ENCODE measurements around the gene STARD3. TPM values are rescaled to one million over a fixed set of nuclear protein-coding genes. Genes with fewer than 3 reads are reported as not detected.

The STARD3 gene
- total RNA-seq, 1 experiment from 2014 or later: 55.5 TPM

DNA sequence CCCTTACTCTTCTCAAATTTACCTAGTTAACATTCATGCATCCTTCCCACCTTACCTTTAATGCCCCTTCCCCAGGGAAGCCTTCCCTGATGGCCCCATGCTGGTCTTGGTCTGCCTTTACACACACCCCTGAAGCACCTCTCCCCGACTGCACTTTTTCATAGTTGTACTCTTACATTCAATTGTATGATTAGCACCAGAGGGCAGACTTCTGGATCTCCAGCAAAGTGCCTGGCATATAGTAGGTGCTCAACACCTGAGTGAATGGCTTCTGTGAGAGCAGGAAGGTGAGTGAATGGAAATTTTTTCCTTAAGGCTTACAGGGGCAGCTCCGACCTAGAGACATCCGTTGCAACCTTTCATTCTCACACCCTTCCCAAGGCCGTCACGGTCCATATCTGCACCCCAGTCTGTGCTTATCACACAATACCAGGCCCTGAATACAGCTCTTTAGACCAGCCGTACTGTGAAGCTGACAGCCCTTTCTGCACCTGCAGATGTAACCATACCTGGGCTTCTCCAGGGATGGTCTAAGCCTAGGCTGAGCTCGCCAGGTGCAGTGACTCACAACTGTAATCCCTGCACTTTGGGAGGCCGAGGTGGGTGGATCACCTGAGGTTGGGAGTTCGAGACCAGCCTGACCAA lies 46.5 kb downstream of the STARD3 start:
- no peak overlapping the region for H3K4me3 ChIP-seq (ENCODE audit: low read depth, low read length)
- peaks cover 17% of the 10 kb centered on the region for H3K4me1 ChIP-seq
- H3K27me3 ChIP-seq (replicated peaks; ENCODE audit: control insufficient read depth, insufficient read depth, low read length): no peaks in the 10 kb centered on the region
- H3K9me3 Mint-ChIP-seq (ENCODE audit: unreplicated experiment): no peaks in the 10 kb centered on the region
- TF ChIP-seq, protein P1, sequence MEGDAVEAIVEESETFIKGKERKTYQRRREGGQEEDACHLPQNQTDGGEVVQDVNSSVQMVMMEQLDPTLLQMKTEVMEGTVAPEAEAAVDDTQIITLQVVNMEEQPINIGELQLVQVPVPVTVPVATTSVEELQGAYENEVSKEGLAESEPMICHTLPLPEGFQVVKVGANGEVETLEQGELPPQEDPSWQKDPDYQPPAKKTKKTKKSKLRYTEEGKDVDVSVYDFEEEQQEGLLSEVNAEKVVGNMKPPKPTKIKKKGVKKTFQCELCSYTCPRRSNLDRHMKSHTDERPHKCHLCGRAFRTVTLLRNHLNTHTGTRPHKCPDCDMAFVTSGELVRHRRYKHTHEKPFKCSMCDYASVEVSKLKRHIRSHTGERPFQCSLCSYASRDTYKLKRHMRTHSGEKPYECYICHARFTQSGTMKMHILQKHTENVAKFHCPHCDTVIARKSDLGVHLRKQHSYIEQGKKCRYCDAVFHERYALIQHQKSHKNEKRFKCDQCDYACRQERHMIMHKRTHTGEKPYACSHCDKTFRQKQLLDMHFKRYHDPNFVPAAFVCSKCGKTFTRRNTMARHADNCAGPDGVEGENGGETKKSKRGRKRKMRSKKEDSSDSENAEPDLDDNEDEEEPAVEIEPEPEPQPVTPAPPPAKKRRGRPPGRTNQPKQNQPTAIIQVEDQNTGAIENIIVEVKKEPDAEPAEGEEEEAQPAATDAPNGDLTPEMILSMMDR (IDR thresholded peaks at IDR 0.05; ENCODE audit: insufficient read depth in 1 of 2, low read depth in 1 of 2, low read length in 1 of 2, severe bottlenecking in 1 of 2, unreplicated experiment in 1 of 2): no peak
- peaks cover 18% of the 10 kb centered on the region for H3K4me1 Mint-ChIP-seq (ENCODE audit: low read depth, unreplicated experiment)
- H3K27ac Mint-ChIP-seq (ENCODE audit: unreplicated experiment): no peak overlapping the region
- H3K36me3 Mint-ChIP-seq (ENCODE audit: insufficient read depth, unreplicated experiment): peaks cover 8% of the 10 kb centered on the region
- no peaks in the 10 kb centered on the region for H3K36me3 ChIP-seq (ENCODE audit: control insufficient read depth, insufficient read depth, low read length)
- CTCF ChIA-PET: no interaction called here
- intact Hi-C loops (cut with micrococcal nuclease; ENCODE audit: unreplicated experiment): no loop called here
- DNase-seq: no peak
- no peaks in the 10 kb centered on the region for H3K9me3 ChIP-seq
- no TSS peak for BruUV-seq (replicated peaks)
- H3K4me3 Mint-ChIP-seq (ENCODE audit: unreplicated experiment): no peak overlapping the region
- no peaks in the 10 kb centered on the region for H3K27me3 Mint-ChIP-seq (ENCODE audit: insufficient read depth, unreplicated experiment)
- POLR2A ChIA-PET: no interaction called here

DNA sequence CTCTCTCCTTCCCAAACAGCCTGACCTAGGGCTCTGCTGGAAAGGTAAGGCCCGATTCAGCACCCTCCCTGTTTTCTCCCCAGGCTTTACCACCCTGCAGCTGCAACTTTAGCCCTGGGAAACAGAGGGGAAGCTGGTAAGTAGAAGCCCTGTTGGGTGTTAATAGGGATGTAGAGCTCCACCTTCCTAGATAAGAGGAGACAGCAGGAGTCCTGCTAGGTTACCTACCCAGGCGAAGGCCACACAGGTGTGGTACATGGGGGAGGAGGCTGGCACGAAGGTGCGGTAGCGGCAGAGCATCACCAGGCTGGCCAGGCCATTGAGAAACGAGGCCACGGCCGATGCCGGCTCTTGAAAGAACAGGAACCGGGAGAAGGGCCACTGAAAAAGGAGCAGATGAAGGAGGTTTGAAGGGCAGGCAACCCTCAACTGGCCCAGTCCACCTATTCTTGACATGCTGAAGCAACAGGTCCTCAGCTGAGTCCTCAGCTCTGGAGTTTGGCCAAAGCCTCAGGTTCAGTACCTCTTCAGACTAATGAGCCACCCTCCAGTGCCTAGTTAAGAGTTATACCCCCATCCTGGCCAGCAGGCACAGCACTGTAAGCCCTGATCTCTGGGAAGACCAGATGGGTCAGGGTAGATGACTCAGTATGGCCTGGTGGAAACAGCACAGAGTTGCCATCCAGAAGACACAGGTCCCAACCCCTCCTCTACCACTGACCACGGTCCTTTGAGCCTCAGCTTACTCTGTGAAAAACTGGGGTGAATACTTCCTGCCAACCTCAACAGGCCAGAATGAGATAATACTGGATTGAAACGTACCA lies 47.6 kb downstream of the STARD3 start:
- Mint-ChIP-seq H3K27ac (ENCODE audit: unreplicated experiment) (no peak overlapping the region), H3K36me3 (ENCODE audit: insufficient read depth, unreplicated experiment) (peaks cover 8% of the 10 kb centered on the region), H3K9me3 (ENCODE audit: unreplicated experiment) (no peaks in the 10 kb centered on the region), H3K27me3 (ENCODE audit: insufficient read depth, unreplicated experiment) (no peaks in the 10 kb centered on the region), H3K4me3 (ENCODE audit: unreplicated experiment) (no peak overlapping the region), H3K4me1 (ENCODE audit: low read depth, unreplicated experiment) (peaks cover 11% of the 10 kb centered on the region)
- no TSS peak for BruUV-seq (replicated peaks)
- Histone ChIP-seq H3K4me1 (peaks cover 20% of the 10 kb centered on the region), H3K9me3 (no peaks in the 10 kb centered on the region), H3K4me3 (ENCODE audit: low read depth, low read length) (no peak overlapping the region), H3K36me3 (ENCODE audit: control insufficient read depth, insufficient read depth, low read length) (no peaks in the 10 kb centered on the region), H3K27me3 (replicated peaks; ENCODE audit: control insufficient read depth, insufficient read depth, low read length) (no peaks in the 10 kb centered on the region)
- DNase-seq: no peak
- ChIA-PET CTCF (interaction anchor here (0.7 kb wide), 1 partner anchor 18 kb away, joined by 3 read pairs; no protein-coding TSS in a partner anchor), POLR2A (no interaction called here)
- intact Hi-C loops (cut with micrococcal nuclease; ENCODE audit: unreplicated experiment): no loop called here
- TF ChIP-seq, protein P1 (IDR thresholded peaks at IDR 0.05; ENCODE audit: insufficient read depth in 1 of 2, low read depth in 1 of 2, low read length in 1 of 2, severe bottlenecking in 1 of 2, unreplicated experiment in 1 of 2): no peak

DNA sequence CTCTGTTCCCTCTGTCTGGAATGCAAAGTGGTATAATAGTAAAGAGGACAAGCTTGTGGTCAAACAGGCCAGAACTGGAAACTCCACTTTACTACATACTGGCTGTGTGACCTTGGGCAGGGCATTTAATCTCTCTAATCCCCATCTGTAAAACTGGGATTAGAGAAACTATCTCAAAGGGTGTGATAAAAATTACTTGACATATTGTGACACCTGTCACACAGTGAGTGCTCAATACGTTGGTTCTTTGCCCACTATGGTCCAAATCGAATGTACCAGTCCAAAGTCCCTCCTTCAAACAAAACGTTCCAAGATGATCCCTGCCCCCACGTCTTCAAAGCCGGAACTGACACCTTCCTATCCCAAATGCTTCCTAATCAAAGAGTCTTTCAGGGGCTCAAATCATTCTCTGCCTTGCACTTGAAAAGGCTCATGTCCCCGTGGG lies 50.2 kb downstream of the STARD3 start:
- POLR2A ChIA-PET: interaction anchor here (1.0 to 3.0 kb wide), 3 partner anchors 13 to 68 kb away, joined by 3 to 32 read pairs (median 11); partner anchors contain the start of genes ERBB2 and MIEN1

More for the DNA sequence above, 50.2 kb downstream of the STARD3 start:
- H3K27me3 Mint-ChIP-seq (ENCODE audit: insufficient read depth, unreplicated experiment): no peaks in the 10 kb centered on the region
- H3K4me3 Mint-ChIP-seq (ENCODE audit: unreplicated experiment): peak overlapping the region; percentile 80
- intact Hi-C loops (cut with micrococcal nuclease; ENCODE audit: unreplicated experiment): loop anchor here (1.0 kb wide), 1 partner anchor 8 kb away; no protein-coding TSS in a partner anchor
- TF ChIP-seq, protein P1 (IDR thresholded peaks at IDR 0.05; ENCODE audit: insufficient read depth in 1 of 2, low read depth in 1 of 2, low read length in 1 of 2, severe bottlenecking in 1 of 2, unreplicated experiment in 1 of 2): no peak
- H3K27ac Mint-ChIP-seq (ENCODE audit: unreplicated experiment): peak overlapping the region; percentile 73
- peaks cover 20% of the 10 kb centered on the region for H3K4me1 ChIP-seq
- CTCF ChIA-PET: interaction anchor here (0.7 to 2.4 kb wide), 7 partner anchors 13 to 69 kb away, joined by 3 to 22 read pairs (median 6); partner anchors contain the start of genes ERBB2 and MIEN1
- H3K9me3 ChIP-seq: no peaks in the 10 kb centered on the region
- H3K4me3 ChIP-seq (ENCODE audit: low read depth, low read length): peak overlapping the region; percentile 74
- peaks cover 11% of the 10 kb centered on the region for H3K4me1 Mint-ChIP-seq (ENCODE audit: low read depth, unreplicated experiment)
- DNase-seq: peak in 1 of 2 experiments; percentile 69
- H3K36me3 ChIP-seq (ENCODE audit: control insufficient read depth, insufficient read depth, low read length): no peaks in the 10 kb centered on the region
- TSS peak; percentile 79 for BruUV-seq (replicated peaks)
- peaks cover 8% of the 10 kb centered on the region for H3K36me3 Mint-ChIP-seq (ENCODE audit: insufficient read depth, unreplicated experiment)
- no peaks in the 10 kb centered on the region for H3K27me3 ChIP-seq (replicated peaks; ENCODE audit: control insufficient read depth, insufficient read depth, low read length)
- H3K9me3 Mint-ChIP-seq (ENCODE audit: unreplicated experiment): no peaks in the 10 kb centered on the region

Data from Caco-2 (cell line).